H1 (cell line): ENCODE measurements around the gene DPYD. TPM values are rescaled to one million over a fixed set of nuclear protein-coding genes. Genes with fewer than 3 reads are reported as not detected.

Experiments
- CTCF ChIA-PET: fragments of 300-600 bp; sonication (Branson Sonifier 250); formaldehyde crosslinking; loops from one replicate; lab custom pipeline; 2021; ENCODE audit not compliant: partially characterized antibody; lab: Charles Lee
- POLR2A ChIA-PET: fragments of 300-600 bp; sonication (Branson Sonifier 250); formaldehyde crosslinking; loops from one replicate; lab custom pipeline; 2021; ENCODE audit warnings: inconsistent platforms; ENCODE audit not compliant: partially characterized antibody; lab: Charles Lee
- DNase-seq, 2 experiments: peaks; one replicate each; pipeline versions ENCODE4 v3.0.0 to v3.0.0-alpha.2; 2010 to 2022; ENCODE audit warnings: low spot score in 2 of 2, low read depth in 1 of 2, mixed read lengths in 1 of 2
- FAIRE-seq: peaks from 2 replicates; lab custom pipeline; 2011; peaks lifted over from hg19 to GRCh38; lab: Jason Lieb, UNC
- H2AFZ ChIP-seq: 2 replicates; pipeline ENCODE4 v1.8.1; 2012; ENCODE audit warnings: low read length, inconsistent platforms
- H2AK5ac ChIP-seq: 2 replicates; pipeline ENCODE4 v1.6.1; 2013; ENCODE audit warnings: low read depth, low read length
- H2BK120ac ChIP-seq: replicated peaks from 2 replicates; pipeline ENCODE3; 2013; ENCODE audit warnings: low read depth, low read length, inconsistent platforms
- H2BK12ac ChIP-seq: 2 replicates; pipeline ENCODE4 v1.6.1; 2013; ENCODE audit warnings: low read depth, low read length
- H2BK15ac ChIP-seq: 2 replicates; pipeline ENCODE4 v1.6.1; 2013; ENCODE audit warnings: low read length
- H2BK20ac ChIP-seq: 2 replicates; pipeline ENCODE4 v1.6.1; 2013; ENCODE audit warnings: low read length
- H2BK5ac ChIP-seq: 2 replicates; pipeline ENCODE4 v1.6.1; 2013; ENCODE audit warnings: low read depth, low read length
- H3K14ac ChIP-seq: 2 replicates; pipeline ENCODE4 v1.6.1; 2013; ENCODE audit warnings: inconsistent platforms; ENCODE audit not compliant: insufficient read length
- H3K18ac ChIP-seq: 2 replicates; pipeline ENCODE4 v1.6.1; 2013; ENCODE audit warnings: low read length; ENCODE audit errors: extremely low read depth
- H3K23ac ChIP-seq: 2 replicates; pipeline ENCODE4 v1.6.1; 2013; ENCODE audit warnings: inconsistent platforms; ENCODE audit not compliant: insufficient read length
- H3K23me2 ChIP-seq: 2 replicates; pipeline ENCODE4 v1.6.1; 2013; ENCODE audit warnings: low read depth, low read length
- H3K27ac ChIP-seq: 2 replicates; pipeline ENCODE4 v1.6.1; 2011; ENCODE audit warnings: low read depth, low read length, inconsistent platforms
- H3K27me3 ChIP-seq, 4 experiments: replicated peaks in 1 of 4; 1 replicate in 1 of 4; 2 replicates in 3 of 4; pipeline versions ENCODE4 v1.6.1 to v1.8.1; 2011 to 2013; ENCODE audit warnings: low read length in 3 of 4, mild to moderate bottlenecking in 3 of 4, inconsistent platforms in 2 of 4, mixed read lengths in 2 of 4, moderate library complexity in 1 of 4; ENCODE audit not compliant: control insufficient read depth in 3 of 4, insufficient read depth in 3 of 4; ENCODE audit errors: extremely low read depth in 1 of 4
- H3K36me3 ChIP-seq, 4 experiments: 2 replicates each; pipeline versions ENCODE4 v1.6.1 to v1.8.1; 2011 to 2013; ENCODE audit warnings: mild to moderate bottlenecking in 4 of 4, low read length in 3 of 4, moderate library complexity in 2 of 4, control low read depth in 1 of 4, inconsistent platforms in 1 of 4; ENCODE audit not compliant: insufficient read depth in 4 of 4, control insufficient read depth in 2 of 4
- H3K4ac ChIP-seq: replicated peaks from 2 replicates; pipeline ENCODE3; 2013; ENCODE audit warnings: low read length, low read depth, mixed read lengths, inconsistent platforms; ENCODE audit not compliant: insufficient read length
- H3K4me1 ChIP-seq, 4 experiments: replicated peaks in 1 of 4; 1 replicate in 1 of 4; 2 replicates in 3 of 4; pipeline versions ENCODE4 v1.6.1 to v1.8.1; 2011 to 2013; ENCODE audit warnings: low read length in 3 of 4, inconsistent platforms in 2 of 4, mixed read lengths in 1 of 4; ENCODE audit not compliant: insufficient read depth in 4 of 4, control insufficient read depth in 3 of 4
- H3K4me2 ChIP-seq, 2 experiments: 2 replicates each; pipeline versions ENCODE4 v1.6.1 to v1.8.1; 2011 to 2013; ENCODE audit warnings: low read depth in 2 of 2, low read length in 2 of 2, control low read depth in 1 of 2, inconsistent platforms in 1 of 2, mild to moderate bottlenecking in 1 of 2; ENCODE audit not compliant: insufficient read depth in 1 of 2
- H3K4me3 ChIP-seq, 4 experiments: fragments of 200-600, 300-600 bp in 1 of 4; sonication (generic), shearing (Covaris generic), sonication (Bioruptor Twin) in 1 of 4; 2 replicates each; pipeline versions ENCODE4 v1.5.1 to v1.8.1; 2011 to 2016; ENCODE audit warnings: low read length in 4 of 4, low read depth in 3 of 4, control low read depth in 2 of 4, inconsistent platforms in 2 of 4, mild to moderate bottlenecking in 2 of 4, mixed read lengths in 1 of 4, moderate library complexity in 1 of 4; ENCODE audit not compliant: insufficient read depth in 2 of 4; ENCODE audit errors: extremely low read depth in 1 of 4
- H3K56ac ChIP-seq: replicated peaks from 2 replicates; pipeline ENCODE3; 2013; ENCODE audit warnings: low read depth, mild to moderate bottlenecking, mixed read lengths, low read length, inconsistent platforms; ENCODE audit not compliant: insufficient read length
- H3K79me1 ChIP-seq: 2 replicates; pipeline ENCODE4 v1.6.1; 2013; ENCODE audit warnings: low read depth, low read length, control low read depth
- H3K79me2 ChIP-seq, 2 experiments: 2 replicates each; pipeline versions ENCODE4 v1.6.1 to v1.8.1; 2012 to 2013; ENCODE audit warnings: low read length in 2 of 2, mild to moderate bottlenecking in 2 of 2, inconsistent platforms in 1 of 2; ENCODE audit not compliant: insufficient read depth in 2 of 2, control insufficient read depth in 1 of 2
- H3K9ac ChIP-seq, 4 experiments: replicated peaks in 1 of 4; 1 replicate in 1 of 4; 2 replicates in 3 of 4; pipeline versions ENCODE4 v1.6.1 to v1.8.1; 2011 to 2013; ENCODE audit warnings: low read depth in 3 of 4, low read length in 3 of 4, control low read depth in 2 of 4, mild to moderate bottlenecking in 2 of 4, moderate library complexity in 2 of 4, inconsistent platforms in 1 of 4; ENCODE audit errors: extremely low read depth in 1 of 4
- H3K9me3 ChIP-seq, 2 experiments: 2 replicates each; pipeline versions ENCODE4 v1.6.1 to v1.8.1; 2012 to 2013; ENCODE audit warnings: mild to moderate bottlenecking in 2 of 2, moderate library complexity in 2 of 2, control low read depth in 1 of 2, inconsistent platforms in 1 of 2, low read depth in 1 of 2, low read length in 1 of 2, mixed read lengths in 1 of 2; ENCODE audit not compliant: insufficient read depth in 2 of 2
- H4K20me1 ChIP-seq, 2 experiments: replicated peaks in 1 of 2; 2 replicates each; pipeline versions ENCODE3 to v1.8.1; 2011 to 2013; ENCODE audit warnings: inconsistent platforms in 2 of 2, low read length in 2 of 2, mild to moderate bottlenecking in 1 of 2; ENCODE audit not compliant: insufficient read depth in 2 of 2, control insufficient read depth in 1 of 2
- H4K5ac ChIP-seq: 2 replicates; pipeline ENCODE4 v1.6.1; 2013; ENCODE audit warnings: low read length, low read depth, mixed read lengths, inconsistent platforms; ENCODE audit not compliant: insufficient read length
- H4K8ac ChIP-seq: 2 replicates; pipeline ENCODE4 v1.8.0; 2013; ENCODE audit warnings: mild to moderate bottlenecking, moderate library complexity, low read length, inconsistent platforms; ENCODE audit not compliant: insufficient read depth; ENCODE audit errors: extremely low read depth
- H4K91ac ChIP-seq: replicated peaks from 2 replicates; pipeline ENCODE3; 2013; ENCODE audit warnings: low read length, mixed read lengths, inconsistent platforms; ENCODE audit not compliant: insufficient read length
- CBX8 ChIP-seq: fragments of 300-800, 300-1000 bp; sonication (generic); IDR thresholded peaks from 2 replicates; pipeline ENCODE4 v1.7.1; 2016; ENCODE audit warnings: low read depth, low read length, borderline replicate concordance
- CEBPB ChIP-seq: IDR thresholded peaks from 2 replicates; pipeline ENCODE4 v1.6.1; 2012; ENCODE audit warnings: low read depth, low read length
- CHD1 ChIP-seq: IDR thresholded peaks from 2 replicates; pipeline ENCODE4 v1.6.1; 2012; ENCODE audit warnings: low read depth, low read length, improper control_type of control experiment
- CTBP2 ChIP-seq: IDR thresholded peaks from 2 replicates; pipeline ENCODE4 v1.7.0; 2011; ENCODE audit warnings: borderline replicate concordance, mild to moderate bottlenecking, moderate library complexity, mixed read lengths, low read length; ENCODE audit not compliant: insufficient read depth, insufficient read length
- EGR1 ChIP-seq: IDR thresholded peaks from 2 replicates; pipeline ENCODE4 v1.6.1; 2011; ENCODE audit warnings: low read depth, low read length, borderline replicate concordance
- EZH2 ChIP-seq: fragments of 200-600 bp; sonication (generic); IDR thresholded peaks from 2 replicates; pipeline ENCODE4 v1.7.1; 2012; ENCODE audit warnings: low read depth, mild to moderate bottlenecking, moderate library complexity, low read length, inconsistent platforms; ENCODE audit not compliant: severe bottlenecking
- POU5F1 ChIP-seq: IDR thresholded peaks from 2 replicates; pipeline ENCODE4 v1.6.1; 2011; ENCODE audit warnings: low read depth, mild to moderate bottlenecking, low read length, moderate library complexity
- RAD21 ChIP-seq, 2 experiments: IDR thresholded peaks in 1 of 2; conservative IDR thresholded peaks in 1 of 2; 2 replicates each; pipeline ENCODE4 v1.6.1; 2011; ENCODE audit warnings: low read depth in 2 of 2, low read length in 2 of 2, improper control_type of control experiment in 1 of 2, inconsistent platforms in 1 of 2, mild to moderate bottlenecking in 1 of 2, moderate library complexity in 1 of 2
- SIN3A ChIP-seq, 2 experiments: IDR thresholded peaks in 1 of 2; conservative IDR thresholded peaks in 1 of 2; 2 replicates each; pipeline ENCODE4 v1.6.1; 2011 to 2012; ENCODE audit warnings: low read length in 2 of 2, improper control_type of control experiment in 1 of 2, low read depth in 1 of 2, mild to moderate bottlenecking in 1 of 2
- SIX5 ChIP-seq: IDR thresholded peaks from 2 replicates; pipeline ENCODE4 v1.6.1; 2011; ENCODE audit warnings: mild to moderate bottlenecking, low read depth, low read length
- SP2 ChIP-seq: IDR thresholded peaks from 2 replicates; pipeline ENCODE4 v1.6.1; 2012; ENCODE audit warnings: mild to moderate bottlenecking, low read length, inconsistent platforms
- TBP ChIP-seq: IDR thresholded peaks from 2 replicates; pipeline ENCODE4 v1.6.1; 2011; ENCODE audit warnings: low read depth, low read length, improper control_type of control experiment
- USF2 ChIP-seq: IDR thresholded peaks from 2 replicates; pipeline ENCODE4 v1.6.1; 2011; ENCODE audit warnings: low read length, improper control_type of control experiment
- WGBS, 2 experiments: shearing (Covaris generic) in 1 of 2; methylation state at CpG; one replicate each; pipeline versions ENCODE4 v1.1.6 to v1.1.7; 2013 to 2015; ENCODE audit warnings: low lambda C conversion rate in 2 of 2, mixed read lengths in 2 of 2, inconsistent platforms in 1 of 2, low coverage in 1 of 2, missing lambda C conversion rate in 1 of 2; ENCODE audit not compliant: insufficient replicate concordance in 2 of 2, insufficient coverage in 1 of 2, insufficient read length in 1 of 2; ENCODE audit errors: extremely low coverage in 1 of 2, missing lambda C conversion rate in 1 of 2; 5-methylcytosine and 5-hydroxymethylcytosine counted together
- polyA plus RNA-seq, 7 experiments: library from polyadenylated mRNA; depleted of rRNA in 3 of 7; stranded (reverse) in 5 of 7; unstranded in 2 of 7; fragments of >200 nt in 5 of 7; fragments of 200-250 nt in 2 of 7; gene quantifications; 1 replicate in 5 of 7; 2 replicates in 1 of 7; 4 replicates in 1 of 7; pipeline versions ENCODE4 v1.2.1 to v1.2.3, GENCODE V29; 2011 to 2013; ENCODE audit warnings: missing spikeins in 2 of 7, mixed read lengths in 2 of 7
- total RNA-seq: library from RNA; stranded (reverse); fragmentation: NEBNext Ultra II Directional; extraction: Animal tissue kit (Norgen Biotek cat#: 25700); gene quantifications from 2 replicates; pipeline ENCODE4 v1.2.1, GENCODE V29; 2021

The DPYD gene
- total and polyA plus RNA-seq, 2 of the 8 experiments (the other 6 are each of a cell fraction or from before 2014, with no cell fraction given): 0.29 to 0.73 TPM

DNA sequence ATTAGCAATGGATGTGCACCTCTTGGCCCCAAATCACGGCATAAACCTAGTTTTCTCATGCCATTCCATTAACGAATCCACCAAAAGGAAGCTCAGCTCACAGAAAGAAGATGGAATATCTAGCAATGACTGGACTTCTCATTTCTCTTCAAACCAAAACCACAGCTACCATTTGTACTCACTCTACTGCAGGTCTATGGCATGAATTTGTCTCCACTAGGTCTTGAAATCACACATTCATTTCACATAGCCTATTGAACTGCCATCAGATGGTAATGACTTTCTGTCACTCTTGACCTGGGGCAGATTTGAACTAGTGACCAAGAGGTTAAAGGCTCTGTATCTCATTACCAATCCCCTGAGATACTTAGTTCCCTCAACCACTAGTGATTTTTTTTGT is 382.7 kb downstream of the DPYD start:
- H3K27me3 ChIP-seq: no peaks in the 10 kb centered on the region
- no peaks in the 10 kb centered on the region for H3K36me3 ChIP-seq
- H3K23ac ChIP-seq: no peak overlapping the region
- ChIA-PET POLR2A (interaction anchor here (0.7 kb wide), 1 partner anchor 29 kb away, joined by 3 read pairs; no protein-coding TSS in a partner anchor), CTCF (no interaction called here)
- no peaks in the 10 kb centered on the region for H3K23me2 ChIP-seq
- no peak overlapping the region for H4K91ac ChIP-seq
- no peak overlapping the region for H3K18ac ChIP-seq
- no peak overlapping the region for H3K4me2 ChIP-seq
- no peak overlapping the region for H2AK5ac ChIP-seq
- H2BK12ac ChIP-seq: no peak overlapping the region
- H3K4me3 ChIP-seq: no peak overlapping the region
- TF ChIP-seq USF2 (no peak), CHD1 (no peak), EGR1 (no peak), SIN3A (conservative IDR thresholded peaks at IDR 0.05 in 1 of 2, IDR thresholded peaks at IDR 0.05 in 1 of 2; ENCODE audit: low read depth in 1 of 2, low read length in 2 of 2) (no peak), CBX8 (no peak), CEBPB (no peak), SP2 (no peak), SIX5 (no peak), POU5F1 (no peak), TBP (no peak), CTBP2 (no peak), RAD21 (IDR thresholded peaks at IDR 0.05 in 1 of 2, conservative IDR thresholded peaks at IDR 0.05 in 1 of 2; ENCODE audit: low read depth in 2 of 2, low read length in 2 of 2) (no peak), EZH2 (no peak)
- H3K9ac ChIP-seq: no peak overlapping the region
- no peak overlapping the region for H4K5ac ChIP-seq
- no peak overlapping the region for H4K8ac ChIP-seq
- H3K79me1 ChIP-seq: no peaks in the 10 kb centered on the region
- no peaks in the 10 kb centered on the region for H3K4me1 ChIP-seq
- H3K79me2 ChIP-seq: no peaks in the 10 kb centered on the region
- no peak for DNase-seq
- no peak overlapping the region for H3K4ac ChIP-seq
- no peak overlapping the region for H2BK15ac ChIP-seq
- FAIRE-seq: no peak
- no peak overlapping the region for H2BK5ac ChIP-seq
- WGBS, 2 experiments: 89% methylated on average over 2 of the region's 2 CpGs; no CpG with 5 or more reads in 1 of the 2 experiments
- no peaks in the 10 kb centered on the region for H3K9me3 ChIP-seq
- no peak overlapping the region for H2AFZ ChIP-seq
- H4K20me1 ChIP-seq: no peaks in the 10 kb centered on the region
- H3K14ac ChIP-seq: no peak overlapping the region
- H2BK20ac ChIP-seq: no peak overlapping the region
- no peak overlapping the region for H2BK120ac ChIP-seq
- H3K27ac ChIP-seq: no peak overlapping the region
- no peak overlapping the region for H3K56ac ChIP-seq
